SH-SY5Y (cell line): ENCODE measurements around the gene FJX1.

Source experiments
- GATA2 ChIP-seq: IDR thresholded peaks from 2 replicates; pipeline ENCODE4 v1.6.1; 2011; ENCODE audit warnings: mild to moderate bottlenecking, low read depth, low read length
- GATA3 ChIP-seq: IDR thresholded peaks from 2 replicates; pipeline ENCODE4 v1.6.1; 2011; ENCODE audit warnings: low read depth, mild to moderate bottlenecking, low read length, moderate library complexity

Gene FJX1

GRCh38 chr11:35633827-35634423, 15.7 kb downstream of the FJX1 start:
- TF ChIP-seq GATA3 (no peak), GATA2 (no peak)

GRCh38 chr11:35635933-35636332, 17.7 kb downstream of the FJX1 start:
- TF ChIP-seq GATA2 (no peak), GATA3 (no peak)

- TF ChIP-seq GATA2 (no peak), GATA3 (no peak)
Observed at GRCh38 chr11:35639591-35640179, 21.4 kb downstream of the FJX1 start.

GRCh38 chr11:35641171-35641897, 23.1 kb downstream of the FJX1 start:
- TF ChIP-seq GATA3 (no peak), GATA2 (no peak)

- TF ChIP-seq GATA3 (no peak), GATA2 (no peak)
Observed at GRCh38 chr11:35641964-35642363, 23.7 kb downstream of the FJX1 start.

GRCh38 chr11:35647421-35648093, 29.3 kb downstream of the FJX1 start:
- TF ChIP-seq GATA2: no peak
- TF ChIP-seq GATA3: no peak

- TF ChIP-seq GATA3: no peak
- no peak for TF ChIP-seq GATA2
Observed at GRCh38 chr11:35650006-35650405, 31.7 kb downstream of the FJX1 start.

- TF ChIP-seq GATA3 (no peak), GATA2 (no peak)
Observed at GRCh38 chr11:35650467-35650866, 32.2 kb downstream of the FJX1 start.

GRCh38 chr11:35651263-35651662, 33.0 kb downstream of the FJX1 start:
- no peak for TF ChIP-seq GATA3
- no peak for TF ChIP-seq GATA2

GRCh38 chr11:35654711-35655110, 36.5 kb downstream of the FJX1 start:
- TF ChIP-seq GATA2: no peak
- TF ChIP-seq GATA3: no peak

GRCh38 chr11:35655254-35655653, 37.0 kb downstream of the FJX1 start:
- TF ChIP-seq GATA2 (no peak), GATA3 (no peak)

- no peak for TF ChIP-seq GATA3
- TF ChIP-seq GATA2: no peak
Observed at GRCh38 chr11:35655856-35656255, 37.6 kb downstream of the FJX1 start.

- TF ChIP-seq GATA2: no peak
Observed at GRCh38 chr11:35658020-35658948, 40.0 kb downstream of the FJX1 start.

- TF ChIP-seq GATA2 (no peak), GATA3 (no peak)
Observed at GRCh38 chr11:35661534-35661933, 43.3 kb downstream of the FJX1 start.
